ENCODE results near the gene IL4R.
"Not testable (repeated sequence)": the region's sequence is repeated elsewhere in the genome, so short reads cannot be mapped to it uniquely, and the experiment has no call there.

The IL4R gene

GRCh38 chr16:27288313-27288712, 25.5 kb upstream of the IL4R start:
- DNase-seq, result not testable (repeated sequence)

GRCh38 chr16:27289669-27290068, 24.1 kb upstream of the IL4R start:
- DNase-seq, result no peak

GRCh38 chr16:27290562-27290961, 23.2 kb upstream of the IL4R start:
- no peak for DNase-seq

- no peak for DNase-seq
These were observed 22.7 kb upstream of the IL4R start for GRCh38 chr16:27291106-27291505.

GRCh38 chr16:27291722-27292240, 22.0 kb upstream of the IL4R start:
- DNase-seq, result no peak

- no peak for DNase-seq
These were observed 20.4 kb upstream of the IL4R start for GRCh38 chr16:27293343-27293742.

GRCh38 chr16:27298132-27298531, 15.6 kb upstream of the IL4R start:
- no peak for DNase-seq

GRCh38 chr16:27301236-27301861, 12.4 kb upstream of the IL4R start:
- no peak for DNase-seq

GRCh38 chr16:27302126-27302525, 11.6 kb upstream of the IL4R start:
- DNase-seq, result no peak

- no peak for DNase-seq
These were observed 10.3 kb upstream of the IL4R start for GRCh38 chr16:27303256-27304100.

GRCh38 chr16:27304102-27304501, 9.7 kb upstream of the IL4R start:
- no peak for DNase-seq

- no peak for DNase-seq
These were observed 8.7 kb upstream of the IL4R start for GRCh38 chr16:27304881-27305745.

- no peak for DNase-seq
These were observed 7.8 kb upstream of the IL4R start for GRCh38 chr16:27305839-27306442.

GRCh38 chr16:27308792-27309191, 5.0 kb upstream of the IL4R start:
- DNase-seq, result no peak

GRCh38 chr16:27310576-27311447, 3.0 kb upstream of the IL4R start:
- DNase-seq, result no peak

- no peak for DNase-seq
These were observed 2.3 kb upstream of the IL4R start for GRCh38 chr16:27311448-27311830.

- no peak for DNase-seq
These were observed 1.9 kb upstream of the IL4R start for GRCh38 chr16:27311897-27312303.

GRCh38 chr16:27312580-27313421, 973 bp upstream of the IL4R start:
- DNase-seq, result no peak

GRCh38 chr16:27314161-27314723, 468 bp downstream of the IL4R start:
- DNase-seq, result no peak

GRCh38 chr16:27314986-27315332, 1.2 kb downstream of the IL4R start:
- no peak for DNase-seq
